Stimulated activated CD8-positive, alpha-beta memory T cell treated with anti-CD3 and anti-CD28 coated beads, Interleukin-2, amount 100 ng/mL, for 1 hour (primary cell): ENCODE measurements around the gene ZSCAN25.
"Not testable (repeated sequence)": the region's sequence is repeated elsewhere in the genome, so short reads cannot be mapped to it uniquely, and the experiment has no call there.

Experiments
- DNase-seq, 2 donors: peaks; one replicate each; pipeline ENCODE4 v3.0.0-alpha.2; 2020; ENCODE audit warnings: low read depth in 2 of 2

Gene ZSCAN25

GRCh38 chr7:99617192-99617781 is 541 bp downstream of the ZSCAN25 start:
- no peak for DNase-seq

- DNase-seq = no peak
Measured at GRCh38 chr7:99618726-99619125, 2.0 kb downstream of the ZSCAN25 start.

- no peak for DNase-seq
Measured at GRCh38 chr7:99619571-99620130, 2.9 kb downstream of the ZSCAN25 start.

- DNase-seq = no peak
Measured at GRCh38 chr7:99621271-99621670, 4.5 kb downstream of the ZSCAN25 start.

GRCh38 chr7:99622596-99622995 is 5.8 kb downstream of the ZSCAN25 start:
- no peak for DNase-seq

GRCh38 chr7:99623091-99623693 is 6.4 kb downstream of the ZSCAN25 start:
- no peak for DNase-seq

GRCh38 chr7:99623702-99624447 is 7.1 kb downstream of the ZSCAN25 start:
- no peak for DNase-seq

GRCh38 chr7:99624484-99624883 is 7.7 kb downstream of the ZSCAN25 start:
- DNase-seq = peak; percentile 40 to 41

GRCh38 chr7:99625321-99625720 is 8.6 kb downstream of the ZSCAN25 start:
- no peak for DNase-seq

- DNase-seq = no peak
Measured at GRCh38 chr7:99625961-99626360, 9.2 kb downstream of the ZSCAN25 start.

GRCh38 chr7:99626661-99627060 is 9.9 kb downstream of the ZSCAN25 start:
- DNase-seq = no peak

GRCh38 chr7:99627513-99627912 is 10.8 kb downstream of the ZSCAN25 start:
- DNase-seq = no peak

- no peak for DNase-seq
Measured at GRCh38 chr7:99628471-99629465, 12.0 kb downstream of the ZSCAN25 start.

- no peak for DNase-seq
Measured at GRCh38 chr7:99629643-99630042, 12.9 kb downstream of the ZSCAN25 start.

GRCh38 chr7:99631295-99632109 is 14.8 kb downstream of the ZSCAN25 start:
- no peak for DNase-seq

GRCh38 chr7:99637414-99637813 is 20.7 kb downstream of the ZSCAN25 start:
- not testable (repeated sequence) for DNase-seq

GRCh38 chr7:99638731-99639130 is 22.0 kb downstream of the ZSCAN25 start:
- DNase-seq = no peak

- DNase-seq = no peak
Measured at GRCh38 chr7:99639267-99639666, 22.5 kb downstream of the ZSCAN25 start.

- DNase-seq = no peak
Measured at GRCh38 chr7:99642027-99642426, 25.3 kb downstream of the ZSCAN25 start.

GRCh38 chr7:99643464-99643863 is 26.7 kb downstream of the ZSCAN25 start:
- DNase-seq = no peak

GRCh38 chr7:99644431-99644830 is 27.7 kb downstream of the ZSCAN25 start:
- DNase-seq = no peak
